Fibroblast of peridontal ligament (primary cell): Measurements from ENCODE around the gene LRRC28.
A peak's percentile ranks its signal among the peaks of the same experiment; 100 is the strongest.

Source experiments
- DNase-seq: peaks from one replicate; pipeline ENCODE4 v3.0.0-alpha.2; 2010; ENCODE audit errors: extremely low read depth

Gene LRRC28

GRCh38 chr15:99435113-99435695 lies 183.9 kb downstream of the LRRC28 start:
- DNase-seq: no peak

DNA sequence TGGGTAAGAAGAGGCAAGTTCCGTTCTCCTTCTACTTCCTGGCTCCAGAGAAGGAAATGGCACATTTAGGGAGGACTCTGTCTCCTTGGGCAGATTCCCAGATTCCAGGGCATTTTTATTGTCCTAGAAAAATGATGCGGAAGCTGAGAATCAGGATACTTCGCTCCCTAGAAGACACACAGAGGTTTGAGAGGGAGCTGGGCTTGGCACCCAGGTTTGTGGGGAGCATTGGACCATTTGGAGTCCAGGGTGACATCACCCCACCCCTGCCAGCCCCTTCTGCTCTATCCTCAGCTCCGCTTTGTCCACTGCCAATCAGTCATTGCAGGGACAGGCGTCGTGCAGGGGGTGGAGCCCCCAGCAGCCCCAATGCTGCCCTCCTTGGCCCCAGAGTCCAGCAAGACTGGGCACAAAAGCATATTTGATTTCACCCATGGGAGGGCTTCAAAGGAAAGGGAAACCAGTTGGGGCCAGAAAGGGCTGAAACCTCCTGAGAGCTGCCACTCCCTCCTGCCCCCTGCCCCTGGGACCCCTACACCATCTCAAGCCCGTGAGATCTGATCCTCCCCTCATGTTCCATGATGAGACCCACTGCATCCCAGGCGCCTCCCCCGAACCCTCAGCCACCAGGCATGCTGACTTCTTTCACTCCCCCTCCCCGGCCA lies 184.7 kb downstream of the LRRC28 start:
- no peak for DNase-seq

DNA sequence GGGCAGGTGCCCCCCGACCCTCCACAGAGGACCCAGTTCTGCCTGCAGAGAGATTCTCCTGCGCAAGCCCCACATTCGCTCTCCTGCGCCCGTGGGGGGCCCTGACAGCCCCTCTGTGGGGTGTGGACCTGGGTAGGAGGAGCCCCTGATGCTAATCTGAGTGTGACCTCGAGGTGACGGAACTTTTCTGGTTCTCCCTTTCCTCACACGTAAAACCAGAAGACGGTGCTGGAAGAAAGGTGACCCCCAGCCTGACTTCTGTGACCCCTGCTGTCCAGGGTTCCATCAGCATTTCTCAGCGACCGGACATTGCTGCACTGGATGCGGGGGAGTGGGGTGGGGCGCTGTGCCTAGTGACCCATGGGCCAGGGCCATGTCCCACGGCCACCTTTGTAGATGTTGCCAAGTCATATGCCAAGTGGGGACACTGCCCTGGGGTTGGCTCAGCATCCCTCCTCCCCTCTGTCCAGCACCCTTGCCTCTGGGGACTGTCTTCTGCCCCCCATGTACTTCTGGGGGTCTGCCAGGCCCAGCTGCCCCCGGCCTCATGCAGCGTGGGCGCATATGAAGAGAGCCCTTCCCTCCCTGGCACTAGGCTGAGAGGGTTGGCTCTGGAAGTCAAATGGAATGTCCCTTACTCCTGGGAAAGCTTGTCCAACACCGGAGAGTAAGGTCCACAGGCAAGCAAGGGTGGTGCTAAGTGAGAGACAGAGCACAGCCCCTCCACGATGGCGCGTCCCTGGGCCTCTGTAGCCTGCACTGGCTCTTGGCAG lies 185.4 kb downstream of the LRRC28 start:
- no peak for DNase-seq

DNA sequence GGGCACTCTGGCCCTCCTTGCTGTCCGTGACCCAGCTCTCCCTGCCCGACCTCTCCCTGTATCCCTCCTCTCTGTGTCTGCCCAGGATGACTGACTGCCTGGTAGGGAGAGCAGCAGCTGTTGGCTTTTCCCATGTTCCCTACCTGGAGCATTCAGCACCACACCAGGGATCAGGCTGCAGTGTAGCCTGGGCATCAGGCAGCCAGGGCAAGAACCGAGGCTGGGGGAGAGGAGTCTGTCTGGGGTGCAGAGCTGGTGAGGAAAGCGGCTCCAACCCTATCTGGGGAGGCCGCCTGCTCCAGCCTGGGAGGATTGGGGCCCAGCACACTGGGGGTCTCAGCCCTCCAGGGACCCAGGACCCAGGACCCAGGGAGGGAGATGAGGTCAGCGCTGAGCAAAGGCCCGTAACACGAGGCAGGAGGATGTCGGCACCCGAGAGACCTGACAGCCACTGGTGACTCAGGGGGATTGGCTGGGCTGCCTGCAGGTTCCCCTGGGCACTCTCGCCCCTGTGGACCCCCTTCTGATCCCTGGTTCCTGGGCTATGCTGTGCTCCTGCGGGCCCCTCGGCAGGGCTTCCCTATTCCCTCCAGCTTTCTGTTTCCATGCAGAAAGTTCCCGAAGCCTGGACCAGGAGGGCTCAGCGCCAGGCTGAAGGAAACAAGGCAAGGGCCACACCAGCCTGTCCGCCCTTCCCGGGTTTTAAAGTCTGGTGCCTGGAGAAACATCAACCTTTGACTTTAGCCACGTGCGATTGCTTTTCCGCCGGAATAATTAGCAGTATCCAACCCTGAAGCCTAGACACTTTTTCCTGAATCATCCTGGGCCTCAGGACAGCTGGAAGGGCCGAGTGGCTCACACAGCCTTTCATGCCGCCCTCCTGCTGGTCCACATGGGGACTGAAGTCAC lies 186.3 kb downstream of the LRRC28 start:
- no peak for DNase-seq

DNA sequence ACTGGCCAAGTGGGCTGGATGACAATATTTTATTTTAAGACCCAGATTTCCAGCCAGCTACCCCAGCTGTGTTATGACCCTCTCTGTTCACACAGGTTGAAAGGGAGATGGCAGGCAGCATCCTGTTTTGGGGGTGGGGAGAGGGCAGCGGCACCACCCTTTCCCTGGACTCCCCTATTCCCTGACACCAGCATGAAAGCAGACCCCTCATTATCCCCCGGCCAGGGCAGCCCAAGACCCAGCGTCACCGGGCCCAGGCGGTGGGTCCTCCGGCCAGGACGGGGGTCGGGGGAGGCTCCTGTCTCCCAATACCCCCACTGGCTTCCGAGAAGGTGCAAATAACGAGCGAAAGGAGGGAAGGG lies 186.9 kb downstream of the LRRC28 start:
- no peak for DNase-seq

DNA sequence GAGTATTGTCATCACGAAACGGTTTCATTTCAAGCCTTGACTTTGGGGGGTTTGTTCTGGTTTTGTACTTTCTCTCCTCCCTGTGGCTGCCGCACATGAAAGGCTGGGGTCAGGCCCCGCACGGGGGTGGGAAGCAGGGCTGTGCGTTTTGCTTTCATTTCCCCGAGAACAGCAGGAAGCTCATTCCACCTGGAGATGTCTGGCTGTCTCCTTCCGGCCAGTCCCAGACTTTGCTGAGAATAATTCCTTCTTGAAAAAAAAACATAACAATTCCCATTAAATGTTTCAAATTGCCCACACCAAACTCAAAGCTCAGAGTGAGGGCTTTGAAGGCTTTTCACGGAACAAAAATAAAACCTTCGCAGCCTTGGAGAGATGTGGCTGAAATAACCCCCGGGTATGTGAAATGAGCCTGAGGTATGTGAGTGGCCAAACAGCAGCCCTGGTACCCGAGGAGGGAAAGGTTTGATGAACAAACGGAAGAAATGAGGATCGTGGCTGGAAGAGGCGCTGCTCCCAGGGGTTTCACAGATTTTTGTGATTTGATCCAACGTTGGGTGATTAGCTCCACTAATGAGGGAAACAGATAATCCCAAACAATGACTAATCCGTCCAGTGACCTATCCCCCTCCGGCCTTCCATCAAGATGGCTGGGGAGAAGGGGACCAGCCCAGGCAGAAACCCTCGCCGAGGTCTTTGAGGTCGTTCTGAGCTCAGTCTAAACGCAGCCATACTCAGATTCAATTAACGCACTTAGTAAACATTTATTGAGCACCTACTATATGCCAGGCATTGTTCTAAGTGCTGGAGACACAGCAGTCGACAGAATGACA lies 187.6 kb downstream of the LRRC28 start:
- peak; percentile 20 for DNase-seq

GRCh38 chr15:99439524-99439835 lies 188.2 kb downstream of the LRRC28 start:
- no peak for DNase-seq

- DNase-seq: no peak
These were observed 188.7 kb downstream of the LRRC28 start for GRCh38 chr15:99440029-99440428.
